Rectal smooth muscle tissue (tissue), 1 donor: ENCODE results near the gene CHMP6.

ENCODE experiments used
- H3K27ac ChIP-seq: one replicate; pipeline ENCODE4 v1.7.0; 2013; ENCODE audit warnings: low read depth, low read length, inconsistent platforms
- H3K27me3 ChIP-seq: one replicate; pipeline ENCODE4 v1.7.0; 2013; ENCODE audit warnings: low read length; ENCODE audit not compliant: control insufficient read depth, insufficient read depth
- H3K36me3 ChIP-seq: one replicate; pipeline ENCODE4 v1.7.0; 2013; ENCODE audit warnings: low read length; ENCODE audit not compliant: control insufficient read depth, insufficient read depth
- H3K4me1 ChIP-seq: one replicate; pipeline ENCODE4 v1.7.0; 2013; ENCODE audit warnings: low read length; ENCODE audit not compliant: control insufficient read depth, insufficient read depth
- H3K4me3 ChIP-seq: one replicate; pipeline ENCODE4 v1.7.0; 2013; ENCODE audit warnings: low read length
- H3K9ac ChIP-seq: one replicate; pipeline ENCODE4 v1.7.0; 2013; ENCODE audit warnings: low read length

Gene CHMP6

GRCh38 chr17:81020443-81020766, 28.8 kb downstream of the CHMP6 start:
- Histone ChIP-seq H3K27ac (peak overlapping the region; percentile 72), H3K9ac (no peak overlapping the region), H3K4me3 (no peak overlapping the region), H3K27me3 (no peaks in the 10 kb centered on the region), H3K4me1 (peaks cover 13% of the 10 kb centered on the region), H3K36me3 (no peaks in the 10 kb centered on the region)

GRCh38 chr17:81020767-81021497, 29.3 kb downstream of the CHMP6 start:
- Histone ChIP-seq H3K27ac (peak overlapping the region; percentile 72), H3K36me3 (no peaks in the 10 kb centered on the region)

GRCh38 chr17:81021531-81022343, 30.1 kb downstream of the CHMP6 start:
- H3K27ac ChIP-seq = peak overlapping the region; percentile 72
- no peaks in the 10 kb centered on the region for H3K27me3 ChIP-seq
- H3K4me1 ChIP-seq = peaks cover 16% of the 10 kb centered on the region
- no peak overlapping the region for H3K4me3 ChIP-seq
- H3K36me3 ChIP-seq = no peaks in the 10 kb centered on the region
- H3K9ac ChIP-seq = no peak overlapping the region

More at GRCh38 chr17:81020767-81021497, 29.3 kb downstream of the CHMP6 start:
- H3K4me1 ChIP-seq = peaks cover 13% of the 10 kb centered on the region
- no peaks in the 10 kb centered on the region for H3K27me3 ChIP-seq
- no peak overlapping the region for H3K9ac ChIP-seq
- no peak overlapping the region for H3K4me3 ChIP-seq

- no peak overlapping the region for H3K4me3 ChIP-seq
- no peak overlapping the region for H3K9ac ChIP-seq
- peaks cover 17% of the 10 kb centered on the region for H3K4me1 ChIP-seq
- no peaks in the 10 kb centered on the region for H3K36me3 ChIP-seq
- H3K27me3 ChIP-seq = no peaks in the 10 kb centered on the region
- no peak overlapping the region for H3K27ac ChIP-seq
Observed at GRCh38 chr17:81022344-81022676, 30.7 kb downstream of the CHMP6 start.

GRCh38 chr17:81025065-81025740, 33.6 kb downstream of the CHMP6 start:
- H3K27ac ChIP-seq = no peak overlapping the region
- peaks cover 21% of the 10 kb centered on the region for H3K4me1 ChIP-seq
- no peaks in the 10 kb centered on the region for H3K27me3 ChIP-seq
- no peak overlapping the region for H3K4me3 ChIP-seq
- H3K36me3 ChIP-seq = no peaks in the 10 kb centered on the region
- H3K9ac ChIP-seq = no peak overlapping the region

GRCh38 chr17:81025741-81026129, 34.1 kb downstream of the CHMP6 start:
- Histone ChIP-seq H3K27ac (peak overlapping the region; percentile 36), H3K9ac (no peak overlapping the region), H3K36me3 (no peaks in the 10 kb centered on the region), H3K4me3 (no peak overlapping the region), H3K4me1 (peaks cover 21% of the 10 kb centered on the region), H3K27me3 (no peaks in the 10 kb centered on the region)

GRCh38 chr17:81026266-81027036, 34.8 kb downstream of the CHMP6 start:
- H3K27ac ChIP-seq = no peak overlapping the region
- no peak overlapping the region for H3K4me3 ChIP-seq

GRCh38 chr17:81027038-81027437, 35.4 kb downstream of the CHMP6 start:
- Histone ChIP-seq H3K27me3 (no peaks in the 10 kb centered on the region), H3K36me3 (no peaks in the 10 kb centered on the region), H3K27ac (no peak overlapping the region), H3K4me3 (no peak overlapping the region), H3K9ac (no peak overlapping the region), H3K4me1 (peaks cover 15% of the 10 kb centered on the region)

More at GRCh38 chr17:81026266-81027036, 34.8 kb downstream of the CHMP6 start:
- H3K9ac ChIP-seq = no peak overlapping the region
- H3K36me3 ChIP-seq = no peaks in the 10 kb centered on the region
- H3K4me1 ChIP-seq = peaks cover 18% of the 10 kb centered on the region
- no peaks in the 10 kb centered on the region for H3K27me3 ChIP-seq

- Histone ChIP-seq H3K4me1 (peaks cover 15% of the 10 kb centered on the region), H3K4me3 (no peak overlapping the region), H3K27ac (no peak overlapping the region)
Observed at GRCh38 chr17:81027591-81028505, 36.2 kb downstream of the CHMP6 start.

GRCh38 chr17:81028506-81028858, 36.8 kb downstream of the CHMP6 start:
- H3K4me1 ChIP-seq = peaks cover 15% of the 10 kb centered on the region
- no peak overlapping the region for H3K4me3 ChIP-seq
- H3K36me3 ChIP-seq = no peaks in the 10 kb centered on the region
- H3K27ac ChIP-seq = no peak overlapping the region
- no peaks in the 10 kb centered on the region for H3K27me3 ChIP-seq
- no peak overlapping the region for H3K9ac ChIP-seq

More at GRCh38 chr17:81027591-81028505, 36.2 kb downstream of the CHMP6 start:
- H3K9ac ChIP-seq = no peak overlapping the region
- H3K36me3 ChIP-seq = no peaks in the 10 kb centered on the region
- no peaks in the 10 kb centered on the region for H3K27me3 ChIP-seq

- Histone ChIP-seq H3K36me3 (no peaks in the 10 kb centered on the region), H3K4me1 (peaks cover 18% of the 10 kb centered on the region), H3K4me3 (no peak overlapping the region), H3K9ac (no peak overlapping the region), H3K27ac (no peak overlapping the region), H3K27me3 (no peaks in the 10 kb centered on the region)
Observed at GRCh38 chr17:81029859-81030258, 38.2 kb downstream of the CHMP6 start.
